Measurements from ENCODE around the gene ID2. TPM values are rescaled to one million over a fixed set of nuclear protein-coding genes. Genes with fewer than 3 reads are reported as not detected.

ID2 gene
- total and polyA plus RNA-seq, 4 donors, result 149 to 488 (median 245) TPM

GRCh38 chr2:8677646-8678592 is 3.9 kb upstream of the ID2 start (continued):
- TF ChIP-seq GABPA (IDR thresholded peaks at IDR 0.05 in 1 of 2, conservative IDR thresholded peaks at IDR 0.05 in 1 of 2) (no peak), TAF1 (conservative IDR thresholded peaks at IDR 0.05) (peak; percentile 27), ATF3 (IDR thresholded peaks at IDR 0.05) (no peak), RXRA (IDR thresholded peaks at IDR 0.05) (peak; percentile 42)

GRCh38 chr2:8678731-8679566 is 2.9 kb upstream of the ID2 start:
- H3K9me3 ChIP-seq (ENCODE audit: control insufficient read depth in 4 of 4, low read length in 3 of 4), result peaks cover 0 to 3% (median 0%) of the 10 kb centered on the region in 4 donors
- peak in 1 of 2 donors; percentile 7 for TF ChIP-seq RAD21 (IDR thresholded peaks at IDR 0.05)
- TF ChIP-seq TAF1 (conservative IDR thresholded peaks at IDR 0.05), result peak; percentile 11
- no peak for TF ChIP-seq RXRA (IDR thresholded peaks at IDR 0.05)
- TF ChIP-seq ZBTB33 (IDR thresholded peaks at IDR 0.05), result no peak
- peak; percentile 83 to 85 for TF ChIP-seq EGR1 (IDR thresholded peaks at IDR 0.05; ENCODE audit: low read depth in 2 of 2)
- peak; percentile 42 for TF ChIP-seq YY1 (IDR thresholded peaks at IDR 0.05)
- H3K4me1 ChIP-seq (ENCODE audit: control insufficient read depth in 4 of 4, insufficient read depth in 4 of 4, low read length in 3 of 4), result peaks cover 0 to 32% (median 9%) of the 10 kb centered on the region in 4 donors
- WGBS, result under 1% methylated on average over 91 of the region's 91 CpGs
- H3K4me3 ChIP-seq (ENCODE audit: low read depth in 1 of 3, low read length in 3 of 3), result peak overlapping the region; percentile 72 to 89 (median 87)
- H3K27me3 ChIP-seq (ENCODE audit: control insufficient read depth in 4 of 4, insufficient read depth in 4 of 4, low read length in 3 of 4), result no peaks in the 10 kb centered on the region
- H3K9ac ChIP-seq (ENCODE audit: low read depth in 1 of 2, low read length in 2 of 2), result peak overlapping the region; percentile 90 to 97
- peak; percentile 89 for DNase-seq (ENCODE audit: low spot score)
- H3K36me3 ChIP-seq (ENCODE audit: control insufficient read depth in 4 of 4, insufficient read depth in 3 of 4, low read depth in 1 of 4, low read length in 3 of 4), result no peaks in the 10 kb centered on the region
- peak overlapping the region; percentile 100 for H3K27ac ChIP-seq (ENCODE audit: low read depth in 1 of 2, low read length in 2 of 2)

GRCh38 chr2:8679567-8679826 is 2.4 kb upstream of the ID2 start:
- 6% methylated on average over 8 of the region's 8 CpGs for WGBS
- Histone ChIP-seq H3K9me3 (ENCODE audit: control insufficient read depth in 4 of 4, low read length in 3 of 4) (peaks cover 0 to 3% (median 0%) of the 10 kb centered on the region in 4 donors), H3K4me3 (ENCODE audit: low read depth in 1 of 3, low read length in 3 of 3) (peak overlapping the region; percentile 72 to 89 (median 87)), H3K9ac (ENCODE audit: low read depth in 1 of 2, low read length in 2 of 2) (peak overlapping the region; percentile 90 to 97), H3K36me3 (ENCODE audit: control insufficient read depth in 4 of 4, insufficient read depth in 3 of 4, low read depth in 1 of 4, low read length in 3 of 4) (no peaks in the 10 kb centered on the region), H3K27ac (ENCODE audit: low read depth in 1 of 2, low read length in 2 of 2) (peak overlapping the region; percentile 100), H3K4me1 (ENCODE audit: control insufficient read depth in 4 of 4, insufficient read depth in 4 of 4, low read length in 3 of 4) (peaks cover 0 to 32% (median 9%) of the 10 kb centered on the region in 4 donors), H3K27me3 (ENCODE audit: control insufficient read depth in 4 of 4, insufficient read depth in 4 of 4, low read length in 3 of 4) (no peaks in the 10 kb centered on the region)
- no peak for TF ChIP-seq FOXA1 (IDR thresholded peaks at IDR 0.05)
- peak; percentile 8 for TF ChIP-seq ATF3 (IDR thresholded peaks at IDR 0.05)
- DNase-seq (ENCODE audit: low spot score), result no peak
